ENCODE results near the gene TATDN2.
A peak's percentile ranks its signal among the peaks of the same experiment; 100 is the strongest.

TATDN2 gene

DNA sequence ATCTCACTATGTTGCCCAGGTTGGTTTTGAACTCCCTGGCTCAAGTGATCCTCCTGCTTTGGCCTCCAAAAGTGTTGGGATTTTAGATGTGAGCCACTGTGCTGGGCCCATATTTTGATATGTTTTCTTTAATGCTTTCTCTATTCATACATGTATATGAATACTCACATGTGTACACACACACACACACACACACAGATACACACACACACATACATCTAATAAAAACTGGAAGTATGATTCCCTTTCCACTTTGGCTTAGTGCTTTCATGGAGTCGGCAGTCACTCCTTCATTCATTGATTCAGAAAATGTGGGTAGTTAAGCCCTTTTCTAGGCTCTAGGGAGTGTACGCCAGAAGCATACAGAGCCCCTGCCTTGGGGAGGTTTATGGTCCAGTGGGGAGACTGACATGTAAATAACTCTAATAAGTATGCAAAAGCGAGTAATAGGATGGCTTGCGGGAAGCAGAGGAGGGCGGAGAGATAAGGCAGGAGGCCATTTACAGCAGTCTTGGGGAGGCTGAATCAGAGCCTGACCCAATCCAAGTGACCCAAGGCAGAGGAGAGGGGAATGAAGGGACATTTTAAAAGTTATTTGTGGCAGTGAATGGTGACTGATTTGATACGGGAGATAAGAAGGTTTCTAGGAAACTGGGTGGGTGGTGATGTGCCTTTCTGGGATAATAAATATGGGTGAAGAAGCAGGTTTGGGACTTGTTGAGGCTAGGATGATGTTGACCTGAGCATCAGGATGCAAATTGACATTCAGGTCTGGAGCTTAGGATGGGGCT is 32.5 kb upstream of the TATDN2 start:
- H3K4me3 ChIP-seq (ENCODE audit: low read depth, low read length), result no peak overlapping the region
- DNase-seq (ENCODE audit: low read depth, low spot score), result no peak
- TF ChIP-seq, protein P1, sequence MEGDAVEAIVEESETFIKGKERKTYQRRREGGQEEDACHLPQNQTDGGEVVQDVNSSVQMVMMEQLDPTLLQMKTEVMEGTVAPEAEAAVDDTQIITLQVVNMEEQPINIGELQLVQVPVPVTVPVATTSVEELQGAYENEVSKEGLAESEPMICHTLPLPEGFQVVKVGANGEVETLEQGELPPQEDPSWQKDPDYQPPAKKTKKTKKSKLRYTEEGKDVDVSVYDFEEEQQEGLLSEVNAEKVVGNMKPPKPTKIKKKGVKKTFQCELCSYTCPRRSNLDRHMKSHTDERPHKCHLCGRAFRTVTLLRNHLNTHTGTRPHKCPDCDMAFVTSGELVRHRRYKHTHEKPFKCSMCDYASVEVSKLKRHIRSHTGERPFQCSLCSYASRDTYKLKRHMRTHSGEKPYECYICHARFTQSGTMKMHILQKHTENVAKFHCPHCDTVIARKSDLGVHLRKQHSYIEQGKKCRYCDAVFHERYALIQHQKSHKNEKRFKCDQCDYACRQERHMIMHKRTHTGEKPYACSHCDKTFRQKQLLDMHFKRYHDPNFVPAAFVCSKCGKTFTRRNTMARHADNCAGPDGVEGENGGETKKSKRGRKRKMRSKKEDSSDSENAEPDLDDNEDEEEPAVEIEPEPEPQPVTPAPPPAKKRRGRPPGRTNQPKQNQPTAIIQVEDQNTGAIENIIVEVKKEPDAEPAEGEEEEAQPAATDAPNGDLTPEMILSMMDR (IDR thresholded peaks at IDR 0.05; ENCODE audit: low read depth, low read length), result no peak
- in situ Hi-C loops (cut with HindIII; ENCODE audit: low sequenced_read_pairs), result no loop called here

DNA sequence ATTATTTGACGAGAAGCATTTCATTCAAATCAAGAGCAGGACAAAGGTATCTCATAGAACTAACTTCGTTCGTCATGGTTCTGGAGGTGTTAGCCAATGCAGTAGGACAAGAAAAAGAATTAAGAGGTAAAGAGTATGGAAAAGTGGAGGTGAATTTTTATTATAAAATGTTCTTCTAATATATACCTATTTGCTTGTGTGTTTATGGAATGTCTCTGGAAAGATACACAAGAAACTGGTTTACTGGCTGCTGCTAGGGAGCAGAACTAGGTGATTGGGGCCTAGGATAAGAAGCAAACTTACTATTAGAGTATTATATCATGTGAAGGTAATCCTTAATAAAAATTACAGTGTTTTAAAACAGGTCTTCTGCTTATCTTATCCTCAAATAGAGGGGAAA is 30.9 kb upstream of the TATDN2 start:
- in situ Hi-C loops (cut with HindIII; ENCODE audit: low sequenced_read_pairs), result no loop called here
- TF ChIP-seq, protein P1 (IDR thresholded peaks at IDR 0.05; ENCODE audit: low read depth, low read length), result no peak
- no peak overlapping the region for H3K4me3 ChIP-seq (ENCODE audit: low read depth, low read length)
- DNase-seq (ENCODE audit: low read depth, low spot score), result no peak

DNA sequence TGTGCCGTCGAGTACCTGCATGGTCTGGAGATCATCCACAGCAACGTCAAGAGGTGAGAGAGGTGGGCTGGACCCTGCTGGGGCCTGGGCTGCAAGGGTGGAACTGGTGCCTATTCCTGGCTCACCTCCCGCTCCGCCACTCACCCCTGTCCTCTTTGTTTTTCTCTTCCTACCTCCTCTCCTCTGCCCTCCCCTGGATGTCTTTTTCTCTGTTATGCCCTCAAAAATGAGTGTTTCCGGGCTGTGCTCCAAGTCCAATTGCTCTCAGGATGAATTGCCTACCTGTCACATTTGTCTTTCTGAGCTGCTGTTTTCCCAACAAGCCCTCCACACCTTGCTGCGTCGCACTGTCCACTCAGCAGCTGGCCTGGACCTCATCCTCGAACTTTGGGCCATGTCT is 28.5 kb upstream of the TATDN2 start:
- DNase-seq (ENCODE audit: low read depth, low spot score), result no peak
- in situ Hi-C loops (cut with HindIII; ENCODE audit: low sequenced_read_pairs), result no loop called here
- no peak overlapping the region for H3K4me3 ChIP-seq (ENCODE audit: low read depth, low read length)
- TF ChIP-seq, protein P1 (IDR thresholded peaks at IDR 0.05; ENCODE audit: low read depth, low read length), result no peak

DNA sequence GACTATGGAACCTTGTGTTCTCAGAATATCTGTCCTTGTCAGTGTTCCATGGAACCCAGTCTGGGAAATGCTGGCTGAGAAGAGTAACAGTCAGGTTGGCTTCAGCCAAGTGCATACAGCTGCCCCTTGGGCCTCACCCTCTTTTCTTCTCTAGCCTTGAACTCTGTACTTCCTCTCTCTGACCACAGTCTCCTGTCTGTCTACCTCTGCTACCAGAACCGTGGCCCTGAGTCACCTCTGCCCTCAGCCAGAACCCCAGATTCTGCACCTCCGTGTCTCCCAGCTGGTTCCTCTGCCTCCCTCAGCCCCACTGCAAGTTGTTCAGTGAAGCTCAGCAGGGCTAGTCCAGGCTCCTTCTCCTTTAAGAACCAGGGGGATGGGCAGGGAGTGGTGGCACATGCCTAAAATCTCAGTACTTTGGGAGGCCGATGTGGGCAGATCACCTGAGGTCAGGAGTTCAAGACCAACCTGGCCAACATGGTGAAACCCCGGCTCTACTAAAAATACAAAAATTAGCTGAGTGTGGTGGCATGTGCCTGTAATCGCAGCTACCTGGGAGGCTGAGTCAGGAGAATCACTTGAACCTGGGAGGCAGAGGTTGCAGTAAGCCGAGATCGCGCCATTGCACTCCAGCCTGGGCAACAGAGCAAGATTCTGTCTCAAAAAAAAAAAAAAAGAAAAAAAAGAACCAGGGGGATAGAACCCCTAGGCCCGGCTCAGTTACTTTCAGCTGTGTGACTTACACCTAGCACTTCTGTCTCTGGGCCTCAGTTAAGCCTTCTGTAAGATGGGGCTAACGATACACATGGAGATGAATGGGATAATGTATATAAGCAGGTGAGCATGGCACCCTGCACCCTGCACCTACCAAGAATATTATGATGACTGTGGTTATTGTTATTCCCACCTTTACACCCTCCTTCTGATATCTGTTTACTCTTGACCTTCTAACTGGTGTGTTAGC is 24.3 kb upstream of the TATDN2 start:
- H3K4me3 ChIP-seq (ENCODE audit: low read depth, low read length), result no peak overlapping the region
- DNase-seq (ENCODE audit: low read depth, low spot score), result no peak
- in situ Hi-C loops (cut with HindIII; ENCODE audit: low sequenced_read_pairs), result no loop called here
- TF ChIP-seq, protein P1 (IDR thresholded peaks at IDR 0.05; ENCODE audit: low read depth, low read length), result no peak

DNA sequence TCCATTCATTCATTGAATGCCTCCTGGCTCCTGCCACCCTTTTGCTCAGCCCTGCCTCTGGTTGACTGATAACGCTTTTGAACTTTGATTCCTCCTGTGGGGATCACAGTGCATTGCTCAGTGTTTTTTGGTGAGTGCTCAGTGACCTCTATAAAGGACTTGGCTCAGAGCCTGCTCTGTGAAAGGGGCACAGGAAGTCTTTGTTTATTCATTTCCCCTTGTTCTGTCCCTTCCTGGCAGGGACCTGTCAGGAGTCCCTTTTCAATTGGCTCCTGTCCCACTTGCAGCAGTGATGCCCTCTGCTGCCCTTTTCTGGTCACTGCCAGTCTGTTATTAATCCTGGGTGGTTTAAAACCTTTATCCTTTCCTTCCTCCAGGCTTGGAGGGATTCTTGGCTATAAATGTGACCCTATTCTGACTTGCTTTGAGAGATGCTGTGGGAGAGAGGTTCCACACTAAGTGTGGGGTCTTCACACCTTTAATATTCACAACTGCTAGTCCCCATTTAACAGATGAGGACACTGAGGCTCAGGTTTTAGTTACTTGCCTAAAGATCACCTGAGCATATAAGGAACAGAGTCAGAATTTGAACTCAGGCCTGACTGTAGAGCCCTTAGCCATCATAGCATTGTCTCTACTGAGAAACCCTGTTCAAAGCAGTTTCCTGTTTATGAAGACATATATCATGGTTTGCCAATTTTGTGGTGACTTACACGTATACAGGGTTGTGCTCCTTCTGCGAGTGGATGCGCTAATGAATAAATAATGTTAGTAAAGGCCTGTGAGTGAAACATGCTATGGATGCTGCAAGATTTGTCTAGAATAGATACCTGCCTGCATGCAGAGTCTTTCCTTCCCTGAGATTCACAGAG is 23.2 kb upstream of the TATDN2 start:
- TF ChIP-seq, protein P1 (IDR thresholded peaks at IDR 0.05; ENCODE audit: low read depth, low read length), result peak; percentile 84
- peak; percentile 72 for DNase-seq (ENCODE audit: low read depth, low spot score)
- in situ Hi-C loops (cut with HindIII; ENCODE audit: low sequenced_read_pairs), result no loop called here
- no peak overlapping the region for H3K4me3 ChIP-seq (ENCODE audit: low read depth, low read length)

DNA sequence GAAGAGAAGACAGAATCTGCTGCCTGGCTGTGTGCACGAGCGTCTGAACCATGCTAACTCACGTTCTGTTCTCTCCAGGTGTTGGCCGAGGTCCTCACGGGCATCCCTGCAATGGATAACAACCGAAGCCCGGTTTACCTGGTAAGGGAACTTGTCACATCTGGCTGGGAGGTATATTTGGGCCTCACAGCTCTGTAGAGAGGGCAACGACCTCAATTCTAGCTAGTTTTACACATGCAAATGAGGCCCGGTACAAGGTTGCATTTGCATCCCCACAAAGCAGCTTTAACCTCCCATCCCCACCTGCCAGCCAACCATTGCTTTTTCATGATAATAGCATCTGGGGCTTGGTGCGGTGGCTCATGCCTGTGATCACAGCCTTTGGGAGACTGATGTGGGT is 22.0 kb upstream of the TATDN2 start:
- in situ Hi-C loops (cut with HindIII; ENCODE audit: low sequenced_read_pairs), result no loop called here
- no peak overlapping the region for H3K4me3 ChIP-seq (ENCODE audit: low read depth, low read length)
- DNase-seq (ENCODE audit: low read depth, low spot score), result no peak
- TF ChIP-seq, protein P1 (IDR thresholded peaks at IDR 0.05; ENCODE audit: low read depth, low read length), result no peak
